Testis (tissue), 2 donors: ENCODE results near the gene SPAAR.

Source experiments
- CTCF ChIP-seq, 3 experiments: fragments of 450-650 bp in 2 of 3; fragments of 200-600 bp in 1 of 3; sonication (generic) in 1 of 3; IDR thresholded peaks; one replicate each; pipeline ENCODE4 v1.5.1; 2016 to 2019; ENCODE audit warnings: antibody characterized with exemption in 3 of 3, mild to moderate bottlenecking in 2 of 3, moderate library complexity in 1 of 3
- POLR2A ChIP-seq: fragments of 450-650 bp; IDR thresholded peaks from one replicate; pipeline ENCODE4 v1.6.1; 2017; ENCODE audit warnings: antibody characterized with exemption, mild to moderate bottlenecking, moderate library complexity

GRCh38 chr9:35919212-35920008 lies 10.1 kb downstream of the SPAAR start:
- TF ChIP-seq CTCF (IDR thresholded peaks at IDR 0.05) (no peak), POLR2A (no peak)
